ENCODE results near the gene AGPAT1.
"Not testable (repeated sequence)": the region's sequence is repeated elsewhere in the genome, so short reads cannot be mapped to it uniquely, and the experiment has no call there.

The AGPAT1 gene, protein sequence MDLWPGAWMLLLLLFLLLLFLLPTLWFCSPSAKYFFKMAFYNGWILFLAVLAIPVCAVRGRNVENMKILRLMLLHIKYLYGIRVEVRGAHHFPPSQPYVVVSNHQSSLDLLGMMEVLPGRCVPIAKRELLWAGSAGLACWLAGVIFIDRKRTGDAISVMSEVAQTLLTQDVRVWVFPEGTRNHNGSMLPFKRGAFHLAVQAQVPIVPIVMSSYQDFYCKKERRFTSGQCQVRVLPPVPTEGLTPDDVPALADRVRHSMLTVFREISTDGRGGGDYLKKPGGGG

DNA sequence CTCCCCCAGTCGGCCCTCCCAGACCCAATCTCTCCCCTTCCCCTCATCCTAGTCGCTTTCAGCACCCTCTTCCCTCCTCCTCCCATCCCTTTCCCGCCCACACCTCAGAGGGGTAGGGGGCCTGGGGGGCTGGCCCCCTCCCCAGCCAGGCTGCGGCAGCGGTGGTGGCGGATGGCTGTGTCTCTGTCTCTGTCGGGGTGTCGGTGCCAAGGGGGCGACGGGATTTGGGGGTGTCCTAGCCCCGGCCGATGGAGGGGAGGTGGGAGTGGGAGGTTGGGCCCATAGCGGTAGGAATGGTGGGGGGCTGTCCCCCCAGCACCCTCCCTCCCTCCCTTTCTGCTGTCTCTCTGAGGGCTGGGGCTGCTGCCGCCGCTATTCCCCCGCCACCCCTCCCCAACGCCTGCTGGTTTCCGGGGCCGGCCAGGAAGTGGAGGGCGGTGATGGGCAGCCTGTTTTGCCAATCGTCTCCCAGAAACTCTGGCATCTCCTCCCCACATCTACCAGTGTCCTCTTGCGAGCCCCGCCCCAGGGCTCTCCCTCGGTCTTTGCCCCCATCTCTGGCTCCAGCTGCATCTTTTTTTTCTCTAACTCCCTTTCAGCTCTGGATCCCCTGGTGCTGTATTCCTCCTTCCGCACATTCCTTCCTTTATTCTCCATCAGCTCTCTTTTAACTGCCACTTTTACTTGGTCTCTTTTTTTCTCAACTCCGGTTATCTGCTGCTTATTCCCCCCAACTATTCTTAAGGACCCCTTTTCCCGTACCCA lies at the start of gene AGPAT1:
Gene AGPAT1, minus strand, starts transcription at position 374 of the 765 bp plus-strand sequence. CDS start 4,588 bp downstream, outside the sequence.
- DNase-seq, result peak; percentile 99

DNA sequence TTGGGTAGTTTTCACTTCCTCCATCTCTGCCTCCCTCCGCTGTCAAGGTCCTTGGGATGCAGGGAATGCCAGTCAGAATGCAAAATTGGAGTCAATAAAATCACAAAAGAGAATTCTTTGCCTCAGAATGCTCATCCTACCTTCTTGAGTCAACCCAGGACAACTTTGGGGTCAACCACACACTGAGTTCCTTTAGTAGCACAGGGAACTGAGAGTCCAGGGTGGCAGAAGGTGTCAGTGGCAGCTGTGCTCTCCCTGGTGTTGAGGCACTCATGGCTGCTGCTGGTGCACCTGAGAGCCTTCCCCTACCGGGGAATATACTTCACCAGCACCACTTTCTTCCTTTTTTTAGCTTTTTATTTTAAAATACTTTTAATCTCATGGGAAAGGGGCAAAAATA lies 48.8 kb upstream of the AGPAT1 start:
- DNase-seq, result no peak

DNA sequence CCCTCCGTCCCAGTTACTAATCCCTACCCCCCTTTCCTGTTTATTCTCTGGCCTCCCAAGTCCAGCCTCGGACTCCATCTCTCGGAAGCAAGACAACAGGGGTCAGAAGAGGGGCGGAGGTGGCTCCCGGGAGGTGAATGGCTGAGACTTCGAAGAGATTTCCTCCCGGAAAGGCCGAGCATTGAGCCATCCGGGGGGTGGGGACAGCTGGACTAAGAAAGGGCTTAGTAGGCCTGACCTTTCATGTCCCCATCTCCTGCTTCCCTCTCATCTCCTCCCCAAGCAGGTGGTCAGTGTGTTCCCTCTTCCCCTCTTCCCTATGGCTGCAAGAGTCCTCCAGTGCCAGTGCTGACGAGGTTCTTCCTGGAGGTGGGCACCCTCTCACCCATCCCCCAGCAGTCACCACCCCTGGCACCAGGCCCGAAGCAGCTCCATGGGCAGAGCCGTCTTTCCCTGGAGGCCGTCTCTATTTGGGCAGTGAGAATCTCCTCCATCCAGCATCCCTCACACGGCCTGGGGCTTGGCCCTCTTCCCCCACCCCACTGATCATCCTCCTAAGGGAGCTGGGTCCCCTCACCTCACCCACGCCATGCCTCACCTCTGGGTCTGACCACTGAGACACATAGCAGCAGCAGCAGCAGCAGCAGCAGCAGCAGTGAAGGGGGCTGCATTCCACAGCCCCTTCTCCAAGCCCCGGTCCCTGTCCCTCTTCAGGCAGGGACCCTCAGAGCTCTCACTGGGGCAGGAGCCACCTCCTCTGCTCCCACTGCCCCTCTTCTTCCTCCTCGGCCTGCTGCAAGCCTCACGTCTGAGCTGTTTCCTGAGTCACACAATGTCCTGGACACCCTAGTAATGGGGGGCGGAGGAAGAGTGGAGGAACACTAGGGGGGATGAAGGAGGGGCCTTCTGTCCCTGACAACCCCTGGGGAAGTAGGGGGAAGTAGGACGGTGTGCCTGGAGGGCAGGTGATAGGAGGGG lies 47.7 kb upstream of the AGPAT1 start, which contains the start of gene NOTCH4:
Gene NOTCH4, minus strand, starts transcription at position 810 of the 978 bp plus-strand sequence. Its CDS starts 139 bp downstream, at position 671.
- DNase-seq, result no peak

DNA sequence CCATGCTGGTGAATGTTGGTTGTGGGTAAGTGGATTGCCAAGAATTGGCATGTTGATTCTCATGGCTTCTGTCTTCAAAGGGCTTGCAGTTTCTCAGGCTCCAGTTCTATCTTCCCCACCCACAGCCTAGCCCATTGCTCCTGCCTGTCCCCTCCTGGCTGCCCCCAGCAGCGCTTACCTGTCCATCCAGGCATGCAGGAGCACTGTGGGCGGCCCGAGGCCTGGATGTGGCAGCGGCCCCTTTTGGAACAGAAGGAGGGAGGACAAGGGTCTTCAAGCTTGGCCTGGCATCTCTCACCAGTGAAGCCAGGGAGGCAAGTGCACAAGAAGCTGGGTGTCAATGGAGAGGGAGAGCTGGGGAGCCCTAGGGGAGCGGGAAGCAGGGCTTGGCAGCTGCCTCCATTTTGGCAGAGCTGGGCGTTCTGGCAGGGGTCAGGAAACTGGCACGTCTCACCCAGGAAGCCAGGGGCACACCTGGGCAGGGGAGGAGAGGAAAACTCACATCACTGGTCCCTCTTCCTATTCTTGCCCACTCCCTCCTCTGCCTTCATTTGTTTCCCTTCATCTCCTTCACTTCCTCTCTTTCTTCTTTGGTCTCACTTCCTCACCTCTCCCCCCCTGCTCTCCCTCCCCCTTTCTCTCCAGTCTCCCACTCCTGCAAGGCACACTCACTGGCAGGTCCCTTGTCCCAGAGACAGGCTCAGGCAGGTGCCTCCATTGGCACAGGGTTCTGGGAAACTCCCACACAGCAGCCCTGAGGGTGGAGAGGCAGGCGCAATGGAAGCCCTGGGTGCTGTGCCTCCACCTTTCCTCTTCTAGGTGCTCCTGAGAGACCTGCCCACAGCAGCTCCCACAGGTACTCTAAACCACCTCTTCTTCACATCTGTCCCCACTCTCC lies 46.7 kb upstream of the AGPAT1 start:
- no peak for DNase-seq

DNA sequence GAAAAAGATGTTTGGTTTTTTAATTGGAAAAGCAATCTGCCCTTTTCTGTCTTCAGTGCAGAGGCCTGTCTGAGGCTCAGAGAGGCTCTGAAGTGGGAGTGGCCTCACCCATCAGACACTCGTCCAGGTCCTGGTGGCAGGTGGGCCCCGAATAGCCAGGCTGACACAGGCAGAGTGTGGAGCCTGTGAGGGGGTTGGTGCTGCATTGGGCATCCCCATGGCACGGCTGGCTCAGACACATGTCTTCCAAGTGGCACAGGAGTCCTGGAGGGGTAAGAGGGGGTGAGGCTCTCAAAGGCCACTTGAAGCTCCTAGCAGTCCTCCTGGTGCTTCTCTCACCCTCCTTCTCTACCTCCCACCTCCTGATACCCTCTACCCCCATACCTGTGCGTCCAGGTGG lies 44.1 kb upstream of the AGPAT1 start:
- no peak for DNase-seq

DNA sequence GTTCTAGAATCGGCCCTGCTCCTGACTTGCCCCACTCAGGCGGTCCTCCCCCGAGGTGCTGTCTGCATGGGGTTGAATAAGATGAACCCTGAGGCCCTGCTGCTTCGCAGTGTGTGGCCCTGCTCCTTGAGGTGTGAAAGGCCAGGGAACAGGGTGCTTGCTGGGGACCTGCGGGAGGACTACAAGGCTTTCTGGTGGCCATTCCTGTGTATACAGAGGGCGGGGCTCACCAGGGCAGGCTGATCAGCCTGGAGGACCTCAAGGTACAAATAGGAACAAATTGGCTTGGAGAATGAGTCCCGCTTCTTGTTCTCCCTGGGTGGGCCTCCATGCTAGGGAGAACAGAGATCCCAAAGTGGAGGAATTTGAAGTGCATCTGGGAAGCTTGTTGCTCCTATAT lies 42.3 kb upstream of the AGPAT1 start:
- no peak for DNase-seq

DNA sequence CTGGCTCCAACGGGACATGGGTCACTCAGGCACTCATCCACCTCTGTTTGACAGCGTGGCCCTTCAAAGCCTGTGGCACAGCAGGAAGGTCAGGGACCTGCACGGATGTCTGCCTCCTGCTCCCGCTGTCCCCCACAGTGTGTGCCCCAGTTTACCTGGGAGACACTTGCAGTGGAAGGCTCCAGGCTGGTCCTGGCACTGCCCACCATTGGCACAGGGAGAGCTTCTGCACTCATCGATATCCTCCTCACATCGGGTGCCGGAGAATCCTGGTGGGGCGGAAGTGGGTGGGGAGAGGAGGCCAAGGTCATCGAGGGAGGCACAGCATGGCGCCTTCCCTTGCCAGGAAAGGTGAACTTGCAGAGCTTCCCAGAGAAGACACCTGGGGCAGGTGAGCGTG lies 41.1 kb upstream of the AGPAT1 start:
- no peak for DNase-seq

DNA sequence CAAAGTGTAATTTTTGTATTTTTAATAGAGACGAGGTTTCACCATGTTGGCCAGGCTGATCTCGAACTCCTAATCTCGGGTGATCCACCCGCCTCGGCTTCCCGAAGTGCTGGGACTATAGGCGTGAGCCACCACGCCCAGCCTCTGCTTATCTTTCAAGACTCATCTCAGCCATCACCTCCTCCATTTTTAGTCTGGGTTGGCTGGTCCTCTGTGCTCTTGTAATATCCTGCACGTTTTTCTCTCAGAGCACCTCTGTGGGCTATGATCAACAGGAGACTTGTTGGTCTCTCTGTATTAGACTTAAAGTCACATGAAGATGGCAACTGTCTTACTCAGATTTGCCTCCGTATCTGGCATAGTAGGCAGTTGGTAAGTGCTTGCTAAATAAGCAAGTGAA lies 40.4 kb upstream of the AGPAT1 start:
- no peak for DNase-seq

DNA sequence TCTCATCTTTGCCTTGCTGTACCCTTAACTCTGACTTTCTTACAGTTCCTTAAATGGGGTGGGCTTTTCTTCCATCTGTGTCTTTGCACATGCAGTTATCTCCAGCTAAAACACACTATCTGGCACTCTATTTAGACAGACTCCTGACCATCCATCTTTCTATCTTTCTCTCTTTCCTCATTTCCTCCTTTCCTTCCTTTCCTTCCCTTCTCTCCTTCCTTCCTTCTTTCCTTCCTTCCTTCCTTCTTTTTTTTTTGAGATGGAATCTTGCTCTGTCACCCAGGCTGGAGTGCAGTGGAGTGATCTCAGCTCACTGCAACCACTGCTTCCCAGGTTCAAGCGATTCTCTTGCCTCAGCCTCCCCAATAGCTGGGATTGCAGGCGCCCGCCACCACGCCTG lies 39.7 kb upstream of the AGPAT1 start:
- DNase-seq, result no peak

DNA sequence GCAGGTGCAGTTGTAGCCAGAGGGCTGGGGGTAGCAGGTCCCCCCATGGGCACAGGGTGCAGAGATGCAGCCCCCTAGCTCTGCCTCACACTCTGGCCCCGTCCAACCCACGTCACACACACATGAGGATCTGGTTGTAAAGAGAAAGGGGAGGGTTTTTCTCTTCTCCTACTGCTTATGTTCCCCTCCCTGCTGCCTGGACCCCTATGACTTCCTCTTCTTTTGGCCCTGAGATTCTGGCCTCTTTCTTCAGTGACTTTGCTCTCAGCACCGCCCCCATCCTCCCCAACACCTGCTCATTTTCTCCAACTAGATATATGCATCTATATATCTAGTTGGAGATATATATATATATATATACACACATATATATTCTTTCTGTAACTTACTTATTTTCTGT lies 38.2 kb upstream of the AGPAT1 start:
- no peak for DNase-seq

DNA sequence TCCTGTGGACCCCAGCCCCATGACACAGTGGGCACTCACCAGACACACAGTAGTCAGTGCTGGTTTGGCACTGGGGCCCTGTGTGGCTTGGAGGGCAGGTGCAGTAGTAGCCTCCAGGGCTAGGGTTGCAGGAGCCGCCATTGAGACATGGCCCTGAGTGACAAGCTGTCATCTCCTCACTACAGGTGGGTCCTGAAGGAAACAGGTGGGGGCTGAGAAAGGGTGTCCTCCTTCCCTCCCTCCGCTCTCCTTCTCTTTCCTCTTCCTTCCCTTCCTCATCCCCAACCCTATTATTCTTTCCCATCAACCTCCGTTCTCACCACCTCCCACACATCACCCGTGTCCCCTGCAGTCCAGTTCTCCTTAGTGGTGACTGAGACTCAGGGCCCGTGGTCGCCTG lies 37.8 kb upstream of the AGPAT1 start:
- DNase-seq, result no peak

DNA sequence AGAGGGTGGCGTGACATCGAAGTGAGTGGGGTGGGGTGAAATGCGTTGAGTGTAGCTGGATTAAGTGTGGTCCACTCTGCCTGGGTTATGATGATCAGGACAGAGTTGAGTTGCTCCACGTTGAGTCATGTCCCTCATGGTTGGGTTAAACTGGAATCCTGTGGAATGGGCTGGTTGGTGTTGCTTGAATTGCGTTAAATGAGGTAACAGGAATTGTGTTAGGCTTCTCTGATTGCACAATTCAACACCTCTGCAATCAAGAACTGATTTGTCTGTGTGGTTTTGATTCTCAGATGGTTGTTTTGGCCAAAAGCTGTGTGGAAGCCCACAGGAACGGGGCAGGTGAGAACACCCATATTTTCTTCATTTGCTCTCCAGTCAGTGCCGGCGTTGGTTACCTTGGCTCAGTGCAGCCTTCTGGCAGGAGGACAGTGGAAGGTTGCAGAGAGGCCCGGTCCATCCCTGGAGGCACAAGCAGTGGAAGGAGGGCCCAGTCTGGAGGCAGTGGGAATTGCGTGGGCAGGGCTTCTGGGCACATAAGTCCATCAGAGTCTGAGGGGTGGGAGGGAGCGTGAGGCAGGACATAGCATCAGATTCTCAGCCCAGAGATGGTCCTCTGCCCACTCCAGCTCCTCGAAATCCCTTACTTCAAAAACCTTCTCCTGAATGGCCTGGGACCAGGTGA lies 36.3 kb upstream of the AGPAT1 start:
- no peak for DNase-seq

DNA sequence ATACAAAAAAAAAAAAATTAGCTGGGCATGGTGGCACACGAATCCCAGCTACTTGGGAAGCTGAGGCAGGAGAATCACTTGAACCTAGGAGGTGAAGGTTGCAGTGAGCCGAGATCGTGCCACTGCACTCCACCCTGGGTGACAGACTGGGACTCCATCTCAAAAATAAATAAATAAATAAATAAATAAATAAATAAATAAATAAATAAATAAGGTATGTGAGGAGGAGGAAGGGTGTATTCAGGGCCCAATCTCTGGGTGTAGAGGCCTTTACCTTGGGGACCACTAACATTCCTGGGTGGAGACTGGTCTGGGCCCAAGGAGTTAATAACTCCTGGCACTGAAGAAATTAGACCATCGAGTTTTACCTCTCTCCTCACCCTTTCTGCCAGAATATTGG lies 35.5 kb upstream of the AGPAT1 start:
- not testable (repeated sequence) for DNase-seq

DNA sequence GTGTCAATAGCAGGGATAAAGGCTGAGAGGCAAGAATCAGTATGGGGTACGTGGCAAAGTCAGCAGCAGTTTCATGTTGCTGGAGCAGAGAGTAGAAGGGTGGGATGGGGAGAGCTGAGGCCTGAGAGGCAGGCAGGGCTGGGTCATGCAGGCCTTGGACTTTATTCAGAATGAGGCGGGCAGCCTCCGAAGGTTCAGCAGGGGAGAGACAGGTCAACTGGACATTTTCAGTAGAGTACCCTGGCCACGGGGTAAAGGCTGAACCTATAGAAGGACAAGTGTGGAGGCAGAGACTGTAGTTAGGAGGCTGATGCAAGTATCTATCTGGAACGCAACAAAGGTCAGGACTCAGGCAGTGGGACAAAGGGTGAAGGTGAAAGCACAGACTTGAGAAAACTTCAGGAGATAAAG lies 34.3 kb upstream of the AGPAT1 start:
- DNase-seq, result no peak

DNA sequence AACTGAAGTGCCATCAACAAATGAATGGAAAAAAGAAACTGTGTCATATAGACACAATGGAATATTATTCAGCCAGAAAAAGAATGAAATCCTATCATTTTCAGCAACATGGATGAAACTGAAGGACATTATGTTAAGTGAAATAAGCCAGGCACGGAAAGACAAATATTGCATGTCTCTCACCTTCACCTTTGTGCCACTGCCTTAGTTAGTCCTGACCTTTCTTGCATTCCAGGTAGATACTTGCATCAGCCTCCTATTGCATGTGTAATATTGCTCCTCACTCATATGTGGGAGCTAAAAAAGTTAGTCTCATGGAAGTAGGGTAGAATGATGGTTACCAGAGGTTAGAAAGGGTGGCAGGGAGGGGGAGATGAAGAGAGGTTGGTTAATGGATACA lies 33.1 kb upstream of the AGPAT1 start:
- no peak for DNase-seq

DNA sequence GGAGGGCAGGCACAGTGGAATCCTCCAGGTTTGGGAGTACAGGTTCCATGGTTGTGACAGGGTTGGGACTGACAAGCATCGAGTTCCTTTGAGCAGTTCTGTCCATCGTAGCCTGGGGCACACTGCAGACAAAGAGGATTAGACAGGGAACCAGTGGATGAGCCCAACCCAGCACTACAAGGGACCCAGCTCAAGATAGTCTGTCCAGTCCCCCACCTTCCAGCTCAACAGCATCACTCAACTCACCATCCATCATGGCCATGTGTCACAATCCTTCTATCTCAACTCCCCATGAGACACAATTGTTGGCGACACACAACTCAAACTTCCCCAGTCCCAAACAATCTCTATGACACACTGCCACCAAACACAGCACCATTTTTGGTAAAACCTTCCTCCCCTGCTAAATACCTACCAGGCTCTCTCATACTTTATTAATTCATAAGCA lies 28.4 kb upstream of the AGPAT1 start:
- no peak for DNase-seq

DNA sequence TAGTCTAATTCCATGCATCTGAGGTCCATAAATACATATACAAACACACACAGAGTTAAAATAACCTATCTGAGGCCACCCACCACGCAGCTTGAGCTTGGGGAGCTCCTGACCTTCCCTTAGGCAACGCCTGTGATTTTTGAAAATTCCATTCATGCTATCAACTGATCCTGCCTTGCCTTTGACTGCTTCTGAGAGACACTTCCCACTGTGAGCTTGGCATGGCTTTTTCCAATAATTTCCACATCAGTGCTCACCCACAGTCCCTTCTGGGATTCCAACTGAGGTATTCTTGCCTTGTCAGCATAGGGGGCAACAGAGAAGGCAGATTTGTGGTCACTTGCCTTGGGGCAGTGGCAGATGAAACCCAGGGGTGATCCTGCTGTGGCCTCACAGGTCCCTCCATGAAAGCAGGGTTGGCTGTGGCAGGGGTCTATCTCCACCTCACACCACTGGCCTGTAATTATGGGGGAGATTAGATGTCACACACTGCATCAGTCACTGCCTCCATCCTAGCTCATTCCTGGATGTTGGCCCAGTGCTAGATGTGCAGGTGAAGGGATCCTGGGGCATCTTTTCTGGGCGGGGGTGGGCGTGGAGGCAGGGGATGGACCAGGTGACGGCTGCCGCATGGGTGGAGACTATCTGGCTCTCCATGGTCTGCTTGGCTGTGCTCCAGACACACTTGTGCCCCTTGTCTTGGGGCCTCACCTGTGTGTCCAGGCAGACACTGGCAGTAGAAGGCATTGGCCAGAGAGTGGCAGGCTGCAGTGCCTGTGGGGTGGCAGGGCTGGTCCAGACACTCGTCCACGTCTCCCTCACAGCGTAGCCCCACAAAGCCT lies 27.8 kb upstream of the AGPAT1 start:
- DNase-seq, result no peak

DNA sequence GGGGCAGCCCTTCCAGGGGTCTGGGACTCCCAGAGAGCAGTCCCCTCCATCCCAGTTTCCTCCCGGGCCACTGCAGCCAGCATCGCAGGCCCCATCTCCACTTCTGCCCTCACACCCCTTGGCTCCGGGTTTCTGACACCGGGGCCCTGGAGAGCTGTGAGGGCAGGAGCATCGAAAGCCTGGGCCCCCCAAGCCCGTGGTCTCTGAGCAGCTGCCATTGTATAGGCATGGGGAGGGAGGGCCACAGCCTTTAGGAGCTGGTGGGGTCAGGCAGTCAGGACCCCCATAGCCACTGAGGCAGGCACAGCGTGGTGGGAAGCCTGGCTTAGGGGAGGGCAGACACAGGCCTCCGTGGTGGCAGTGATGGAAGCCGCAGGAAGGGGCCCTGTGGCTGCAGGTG lies 26.3 kb upstream of the AGPAT1 start:
- no peak for DNase-seq

DNA sequence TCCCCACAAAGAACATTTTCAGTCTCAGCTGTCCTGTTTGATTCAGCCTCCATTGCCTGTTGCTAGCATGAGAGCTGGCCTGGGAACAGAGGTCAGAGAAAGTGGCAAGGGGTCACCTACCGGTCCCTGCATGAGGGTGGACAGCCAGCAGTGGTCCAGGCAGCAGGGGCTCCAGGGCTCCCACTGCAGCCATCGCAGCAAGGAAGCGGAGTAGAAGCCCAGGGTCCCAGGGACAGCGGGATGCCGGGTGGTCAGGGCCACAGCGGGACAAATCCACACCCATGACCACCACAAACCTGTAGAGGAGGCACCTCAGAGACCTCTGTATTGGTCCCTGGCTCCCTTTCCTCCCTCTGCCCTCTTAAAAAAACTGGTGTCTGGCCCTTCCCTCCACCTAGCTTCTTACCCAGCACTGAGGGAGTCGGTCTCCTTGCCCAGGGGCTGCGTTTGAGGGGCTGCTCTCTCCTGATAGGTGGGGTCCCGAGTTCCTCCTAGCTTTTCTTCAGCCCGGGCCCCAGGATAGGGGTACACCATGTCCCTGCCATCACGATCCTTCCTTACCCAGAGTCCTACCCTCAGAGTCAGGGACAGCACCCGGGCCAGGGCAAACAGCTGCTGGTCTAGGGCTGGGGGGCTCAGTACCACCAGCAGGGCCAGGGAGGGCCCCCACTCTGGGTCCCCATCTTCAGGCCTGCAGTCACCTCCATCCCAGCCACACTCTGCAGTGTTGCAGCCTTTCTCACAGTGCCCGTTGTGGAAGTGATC lies 25.0 kb upstream of the AGPAT1 start:
- DNase-seq, result no peak

DNA sequence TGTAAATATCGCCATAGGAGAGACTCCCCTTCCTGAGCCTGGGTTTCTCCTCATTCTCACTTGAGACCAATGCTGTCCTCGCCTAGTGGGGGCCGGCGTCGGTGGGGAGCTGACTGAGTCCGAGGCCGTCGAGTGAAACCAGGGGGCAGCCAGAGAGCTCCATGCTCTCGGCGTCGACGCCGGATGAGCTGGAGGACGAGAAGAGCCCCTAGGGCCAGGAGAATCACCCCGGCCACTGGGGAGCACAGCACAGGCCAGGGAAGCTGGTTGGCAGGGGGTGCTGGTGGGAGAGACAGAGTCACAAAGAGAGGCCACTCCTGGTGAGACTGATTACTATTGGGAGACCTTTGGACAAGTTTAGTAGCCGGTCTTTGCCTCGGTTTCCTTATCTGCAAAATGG lies 23.0 kb upstream of the AGPAT1 start:
- no peak for DNase-seq
